K562 (cell line): ENCODE data around the gene TSTD1. TPM values are rescaled to one million over a fixed set of nuclear protein-coding genes. Genes with fewer than 3 reads are reported as not detected.

Experiments
- EP300 ChIP-seq: IDR thresholded peaks from 2 replicates; pipeline ENCODE4 v1.6.1; 2012; ENCODE audit warnings: low read length, improper control_type of control experiment
- JUND ChIP-seq, 2 experiments: IDR thresholded peaks; 2 replicates in 1 of 2; 3 replicates in 1 of 2; pipeline ENCODE4 v1.6.1; 2011; ENCODE audit warnings: borderline replicate concordance in 2 of 2, low read depth in 2 of 2, low read length in 2 of 2, improper control_type of control experiment in 1 of 2, missing biosample characterization in 1 of 2, missing genetic modification characterization in 1 of 2, missing genetic modification reagents in 1 of 2
- MED1 ChIP-seq: sonication (generic); formaldehyde crosslinking; IDR thresholded peaks from 2 replicates; pipeline ENCODE4 v1.8.1; 2023; ENCODE audit warnings: missing genetic modification reagents, borderline replicate concordance
- MTF1 ChIP-seq: fragments of 250-450 bp; sonication (Bioruptor Pico); IDR thresholded peaks from 2 replicates; pipeline ENCODE4 v1.9.0; 2021; ENCODE audit warnings: moderate library complexity, mild to moderate bottlenecking, inconsistent platforms, borderline replicate concordance
- MYNN ChIP-seq, 2 experiments: sonication (generic); formaldehyde crosslinking in 1 of 2; IDR thresholded peaks; 2 replicates each; pipeline versions ENCODE4 v1.5.0 to v1.6.1; 2016 to 2020; ENCODE audit warnings: antibody characterized with exemption in 1 of 2, missing genetic modification reagents in 1 of 2
- NCOA1 ChIP-seq: fragments of 450-650 bp; IDR thresholded peaks from 2 replicates; pipeline ENCODE4 v1.6.1; 2016; ENCODE audit warnings: low read depth
- SAFB2 ChIP-seq: fragments of 200-400 bp; formaldehyde crosslinking; IDR thresholded peaks from 2 replicates; pipeline ENCODE4 v1.6.1; 2018; ENCODE audit warnings: borderline replicate concordance, low read length, low read depth, moderate library complexity; ENCODE audit not compliant: severe bottlenecking
- XRCC4 ChIP-seq: IDR thresholded peaks from one replicate; pipeline ENCODE4 v1.6.1; 2011; ENCODE audit not compliant: insufficient read depth, insufficient read length; ENCODE audit errors: extremely low read depth
- ZBTB7A ChIP-seq: IDR thresholded peaks from 2 replicates; pipeline ENCODE4 v1.6.1; 2011; ENCODE audit warnings: low read depth, mild to moderate bottlenecking, low read length, moderate library complexity, borderline replicate concordance; ENCODE audit not compliant: control insufficient read depth
- ZNF224 ChIP-seq: sonication (generic); formaldehyde crosslinking; IDR thresholded peaks from 2 replicates; pipeline ENCODE4 v1.8.0; 2022; ENCODE audit warnings: mild to moderate bottlenecking, missing genetic modification reagents
- ZNF584 ChIP-seq: fragments of 200-800 bp; sonication (Bioruptor generic); IDR thresholded peaks from 2 replicates; pipeline ENCODE4 v1.6.1; 2016; ENCODE audit warnings: low read depth, mild to moderate bottlenecking, missing genetic modification characterization, missing compliant biosample characterization
- polyA plus RNA-seq, 8 experiments: library from polyadenylated mRNA; depleted of rRNA in 4 of 8; stranded (reverse) in 5 of 8; unstranded in 3 of 8; fragments of >200 nt; fragmentation: Nextera tagmentation in 2 of 8; fragmentation: Illumina TruSeq in 1 of 8; extraction: Ambion mirVana in 2 of 8; extraction: Trizol in 1 of 8; gene quantifications; 2 replicates each; pipeline versions ENCODE4 v1.2.1 to v1.2.3, GENCODE V29; 2011 to 2014; ENCODE audit warnings: inconsistent platforms in 1 of 8, missing spikeins in 1 of 8
- total RNA-seq, 7 experiments: library from RNA; depleted of rRNA in 6 of 7; stranded (reverse); fragments of >200 nt in 6 of 7; fragmentation: Illumina TruSeq in 2 of 7; extraction: Trizol in 2 of 7; gene quantifications; 2 replicates each; pipeline versions ENCODE4 v1.2.1 to v1.2.3, GENCODE V29; 2011 to 2021; ENCODE audit warnings: low replicate concordance in 1 of 7
- TF ChIP-seq, protein P1 (sequence below): fragments of 250-450 bp; sonication (Bioruptor Pico); IDR thresholded peaks from 2 replicates; pipeline ENCODE4 v1.5.1; 2021; ENCODE audit warnings: mild to moderate bottlenecking
- TF ChIP-seq, protein P2 (sequence below): fragments of 250-450 bp; sonication (Bioruptor Pico); IDR thresholded peaks from 2 replicates; pipeline ENCODE4 v1.4.0; 2020
- TF ChIP-seq, protein P3 (sequence below): sonication (generic); formaldehyde crosslinking; IDR thresholded peaks from 2 replicates; pipeline ENCODE4 v1.8.1; 2023; ENCODE audit warnings: mild to moderate bottlenecking, missing genetic modification reagents, moderate library complexity

Gene TSTD1
- total and polyA plus RNA-seq, 9 of the 15 experiments (the other 6 are each of a cell fraction or from before 2014, with no cell fraction given): 0.23 to 0.53 TPM; not detected in 7

- TF ChIP-seq, protein P1, sequence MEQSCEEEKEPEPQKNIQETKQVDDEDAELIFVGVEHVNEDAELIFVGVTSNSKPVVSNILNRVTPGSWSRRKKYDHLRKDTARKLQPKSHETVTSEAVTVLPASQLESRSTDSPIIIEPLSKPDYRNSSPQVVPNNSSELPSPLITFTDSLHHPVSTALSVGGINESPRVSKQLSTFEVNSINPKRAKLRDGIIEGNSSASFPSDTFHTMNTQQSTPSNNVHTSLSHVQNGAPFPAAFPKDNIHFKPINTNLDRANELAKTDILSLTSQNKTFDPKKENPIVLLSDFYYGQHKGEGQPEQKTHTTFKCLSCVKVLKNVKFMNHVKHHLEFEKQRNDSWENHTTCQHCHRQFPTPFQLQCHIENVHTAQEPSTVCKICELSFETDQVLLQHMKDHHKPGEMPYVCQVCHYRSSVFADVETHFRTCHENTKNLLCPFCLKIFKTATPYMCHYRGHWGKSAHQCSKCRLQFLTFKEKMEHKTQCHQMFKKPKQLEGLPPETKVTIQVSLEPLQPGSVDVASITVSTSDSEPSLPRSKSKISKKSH (CRISPR knock-in tag): no peak
- TF ChIP-seq ZNF224 (CRISPR knock-in tag): no peak
- TF ChIP-seq, protein P2, sequence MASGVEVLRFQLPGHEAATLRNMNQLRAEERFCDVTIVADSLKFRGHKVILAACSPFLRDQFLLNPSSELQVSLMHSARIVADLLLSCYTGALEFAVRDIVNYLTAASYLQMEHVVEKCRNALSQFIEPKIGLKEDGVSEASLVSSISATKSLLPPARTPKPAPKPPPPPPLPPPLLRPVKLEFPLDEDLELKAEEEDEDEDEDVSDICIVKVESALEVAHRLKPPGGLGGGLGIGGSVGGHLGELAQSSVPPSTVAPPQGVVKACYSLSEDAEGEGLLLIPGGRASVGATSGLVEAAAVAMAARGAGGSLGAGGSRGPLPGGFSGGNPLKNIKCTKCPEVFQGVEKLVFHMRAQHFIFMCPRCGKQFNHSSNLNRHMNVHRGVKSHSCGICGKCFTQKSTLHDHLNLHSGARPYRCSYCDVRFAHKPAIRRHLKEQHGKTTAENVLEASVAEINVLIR: peak; percentile 66
- no peak; the same call in 1 of the 2 replicates for TF ChIP-seq MYNN (IDR thresholded peaks at IDR 0.05)
- no peak for TF ChIP-seq MYNN (CRISPR knock-in tag; IDR thresholded peaks at IDR 0.05)
- TF ChIP-seq SAFB2: no peak
- TF ChIP-seq MTF1: no peak
- TF ChIP-seq NCOA1: 0 out of 2 replicates have a peak, but pooled peaks have one; percentile 53
- TF ChIP-seq MED1 (CRISPR knock-in tag): no peak
- TF ChIP-seq, protein P3, sequence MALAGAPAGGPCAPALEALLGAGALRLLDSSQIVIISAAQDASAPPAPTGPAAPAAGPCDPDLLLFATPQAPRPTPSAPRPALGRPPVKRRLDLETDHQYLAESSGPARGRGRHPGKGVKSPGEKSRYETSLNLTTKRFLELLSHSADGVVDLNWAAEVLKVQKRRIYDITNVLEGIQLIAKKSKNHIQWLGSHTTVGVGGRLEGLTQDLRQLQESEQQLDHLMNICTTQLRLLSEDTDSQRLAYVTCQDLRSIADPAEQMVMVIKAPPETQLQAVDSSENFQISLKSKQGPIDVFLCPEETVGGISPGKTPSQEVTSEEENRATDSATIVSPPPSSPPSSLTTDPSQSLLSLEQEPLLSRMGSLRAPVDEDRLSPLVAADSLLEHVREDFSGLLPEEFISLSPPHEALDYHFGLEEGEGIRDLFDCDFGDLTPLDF (CRISPR knock-in tag): no peak
- TF ChIP-seq XRCC4: no peak
- TF ChIP-seq ZBTB7A: peak; percentile 28; the same call in 1 of the 2 replicates
- peak; percentile 67; the same call in 1 of the 2 replicates for TF ChIP-seq ZNF584 (CRISPR knock-in tag)
- TF ChIP-seq JUND (IDR thresholded peaks at IDR 0.05; ENCODE audit: borderline replicate concordance, low read depth, low read length): peak; percentile 84
- peak; percentile 89; the same call in 2 of the 3 replicates for TF ChIP-seq JUND (tag; IDR thresholded peaks at IDR 0.05; ENCODE audit: borderline replicate concordance, low read depth, low read length)
- TF ChIP-seq EP300: peak; percentile 14; the same call in 1 of the 2 replicates
Observed at GRCh38 chr1:161082996-161083747, 44.4 kb upstream of the TSTD1 start (continued).
